ENCODE data around the gene SCUBE2. TPM values are rescaled to one million over a fixed set of nuclear protein-coding genes. Genes with fewer than 3 reads are reported as not detected.

Gene SCUBE2
- total and polyA plus RNA-seq, 7 donors, result 2.3 to 22.9 (median 7.5) TPM

GRCh38 chr11:9123595-9124304 is 32.4 kb upstream of the SCUBE2 start:
- Histone ChIP-seq H3K4me1 (no peaks in the 10 kb centered on the region), H3K9me3 (no peaks in the 10 kb centered on the region), H3K36me3 (no peaks in the 10 kb centered on the region), H3K27me3 (no peaks in the 10 kb centered on the region), H3K27ac (no peak overlapping the region), H3K4me3 (no peak overlapping the region)
- intact Hi-C loops (cut with DNase I), result no loop called here
- TF ChIP-seq CTCF (IDR thresholded peaks at IDR 0.05), result no peak
- no peak for TF ChIP-seq POLR2AphosphoS5 (IDR thresholded peaks at IDR 0.05)
- TF ChIP-seq POLR2A (IDR thresholded peaks at IDR 0.05), result no peak
- TF ChIP-seq EP300 (IDR thresholded peaks at IDR 0.05), result no peak
- DNase-seq, result no peak
- 85 to 91% methylated on average over 2 of the region's 2 CpGs for whole genome bisulfite sequencing, 2 donors

GRCh38 chr11:9121469-9121796 is 30.0 kb upstream of the SCUBE2 start:
- no peaks in the 10 kb centered on the region for H3K27me3 ChIP-seq
- no peak for TF ChIP-seq EP300 (IDR thresholded peaks at IDR 0.05)
- no peak for TF ChIP-seq POLR2AphosphoS5 (IDR thresholded peaks at IDR 0.05)
- TF ChIP-seq POLR2A (IDR thresholded peaks at IDR 0.05), result no peak
- no peak for TF ChIP-seq CTCF (IDR thresholded peaks at IDR 0.05)
- WGBS, 2 donors, result 95 to 96% methylated on average over 2 of the region's 2 CpGs
- intact Hi-C loops (cut with DNase I), result no loop called here
- H3K36me3 ChIP-seq, result peaks cover 0 to 3% (median 0%) of the 10 kb centered on the region in 4 donors
- no peak for DNase-seq
- no peak overlapping the region for H3K4me3 ChIP-seq
- no peaks in the 10 kb centered on the region for H3K4me1 ChIP-seq
- no peaks in the 10 kb centered on the region for H3K9me3 ChIP-seq
- no peak overlapping the region for H3K27ac ChIP-seq

GRCh38 chr11:9120664-9121468 is 29.5 kb upstream of the SCUBE2 start:
- H3K9me3 ChIP-seq, result no peaks in the 10 kb centered on the region
- TF ChIP-seq CTCF (IDR thresholded peaks at IDR 0.05), result no peak
- no peak for TF ChIP-seq POLR2AphosphoS5 (IDR thresholded peaks at IDR 0.05)
- TF ChIP-seq EP300 (IDR thresholded peaks at IDR 0.05), result no peak
- TF ChIP-seq POLR2A (IDR thresholded peaks at IDR 0.05), result no peak
- intact Hi-C loops (cut with DNase I), result no loop called here
- H3K27ac ChIP-seq, result no peak overlapping the region
- DNase-seq, result no peak
- WGBS, 2 donors, result 71 to 78% methylated on average over 9 of the region's 9 CpGs
- H3K36me3 ChIP-seq, result peaks cover 0 to 3% (median 0%) of the 10 kb centered on the region in 4 donors
- no peaks in the 10 kb centered on the region for H3K27me3 ChIP-seq
- H3K4me3 ChIP-seq, result no peak overlapping the region
- H3K4me1 ChIP-seq, result no peaks in the 10 kb centered on the region

GRCh38 chr11:9118277-9118676 is 26.9 kb upstream of the SCUBE2 start:
- intact Hi-C loops (cut with DNase I), result no loop called here
- Histone ChIP-seq H3K9me3 (peaks cover 0 to 3% (median 0%) of the 10 kb centered on the region in 4 donors), H3K27ac (no peak overlapping the region), H3K27me3 (no peaks in the 10 kb centered on the region), H3K4me1 (no peaks in the 10 kb centered on the region), H3K4me3 (no peak overlapping the region), H3K36me3 (peaks cover 0 to 3% (median 0%) of the 10 kb centered on the region in 4 donors)
- TF ChIP-seq POLR2AphosphoS5 (IDR thresholded peaks at IDR 0.05) (no peak), EP300 (IDR thresholded peaks at IDR 0.05) (no peak), POLR2A (IDR thresholded peaks at IDR 0.05) (no peak), CTCF (IDR thresholded peaks at IDR 0.05) (no peak)
- 92% methylated on average over 2 of the region's 2 CpGs for WGBS, 2 donors
- no peak for DNase-seq

Data from sigmoid colon (tissue), 7 donors.